HepG2 (cell line): ENCODE measurements around the gene HES2. TPM values are rescaled to one million over a fixed set of nuclear protein-coding genes. Genes with fewer than 3 reads are reported as not detected.

ENCODE experiments used
- ARID3A ChIP-seq: IDR thresholded peaks from 2 replicates; pipeline ENCODE4 v1.6.1; 2012; ENCODE audit warnings: low read depth, low read length, improper control_type of control experiment
- CEBPG ChIP-seq: IDR thresholded peaks from 2 replicates; pipeline ENCODE4 v1.6.1; 2016
- EHMT2 ChIP-seq: fragments of 200-600 bp; sonication (generic); IDR thresholded peaks from 2 replicates; pipeline ENCODE4 v1.7.0; 2017; ENCODE audit warnings: antibody characterized with exemption, low read depth, low read length, borderline replicate concordance
- FOXM1 ChIP-seq: sonication (generic); formaldehyde crosslinking; IDR thresholded peaks from 2 replicates; pipeline ENCODE4 v1.5.0; 2020; ENCODE audit warnings: missing genetic modification reagents
- KDM6A ChIP-seq: IDR thresholded peaks from 2 replicates; pipeline ENCODE4 v1.6.1; 2016; ENCODE audit warnings: low read depth
- MAFF ChIP-seq: IDR thresholded peaks from 2 replicates; pipeline ENCODE4 v1.6.1; 2011; ENCODE audit warnings: low read depth, low read length, improper control_type of control experiment
- MYPOP ChIP-seq: sonication (generic); formaldehyde crosslinking; IDR thresholded peaks from 2 replicates; pipeline ENCODE4 v1.8.1; 2023; ENCODE audit warnings: mild to moderate bottlenecking, moderate library complexity, missing genetic modification reagents
- PAX8 ChIP-seq: sonication (generic); formaldehyde crosslinking; IDR thresholded peaks from 2 replicates; pipeline ENCODE4 v1.8.0; 2022; ENCODE audit warnings: mild to moderate bottlenecking, missing genetic modification reagents, borderline replicate concordance
- PCBP2 ChIP-seq: fragments of 200-400 bp; formaldehyde crosslinking; optimal IDR thresholded peaks from 2 replicates; pipeline ENCODE3; 2018; ENCODE audit warnings: low read length, low read depth; ENCODE audit not compliant: poor library complexity, severe bottlenecking
- RCOR2 ChIP-seq: IDR thresholded peaks from 2 replicates; pipeline ENCODE4 v1.6.1; 2016; ENCODE audit warnings: missing biosample characterization, missing genetic modification reagents
- TGIF2 ChIP-seq: IDR thresholded peaks from 2 replicates; pipeline ENCODE4 v1.6.1; 2016; ENCODE audit warnings: control low read depth, missing compliant biosample characterization
- XRCC5 ChIP-seq: fragments of 200-400 bp; formaldehyde crosslinking; optimal IDR thresholded peaks from 2 replicates; pipeline ENCODE3; 2017; ENCODE audit warnings: mild to moderate bottlenecking, low read length
- ZGPAT ChIP-seq: IDR thresholded peaks from 2 replicates; pipeline ENCODE4 v1.6.1; 2016; ENCODE audit warnings: mild to moderate bottlenecking
- ZHX2 ChIP-seq, 2 experiments: sonication (generic) in 1 of 2; formaldehyde crosslinking in 1 of 2; IDR thresholded peaks; 2 replicates each; pipeline versions ENCODE4 v1.6.1 to v1.9.0; 2014 to 2022; ENCODE audit warnings: antibody characterized with exemption in 1 of 2, borderline replicate concordance in 1 of 2, inconsistent platforms in 1 of 2, low read depth in 1 of 2, missing genetic modification reagents in 1 of 2
- ZNF275 ChIP-seq: sonication (generic); formaldehyde crosslinking; IDR thresholded peaks from 2 replicates; pipeline ENCODE4 v1.8.0; 2022; ENCODE audit warnings: missing genetic modification reagents, mild to moderate bottlenecking, inconsistent platforms, borderline replicate concordance
- ZNF431 ChIP-seq: sonication (generic); formaldehyde crosslinking; IDR thresholded peaks from 2 replicates; pipeline ENCODE4 v1.9.0; 2022; ENCODE audit warnings: missing genetic modification reagents, low read depth, mild to moderate bottlenecking, borderline replicate concordance
- ZNF839 ChIP-seq: sonication (generic); formaldehyde crosslinking; IDR thresholded peaks from 2 replicates; pipeline ENCODE4 v1.4.0; 2020; ENCODE audit warnings: missing genetic modification reagents, mild to moderate bottlenecking, borderline replicate concordance
- polyA plus RNA-seq, 8 experiments: library from polyadenylated mRNA; depleted of rRNA in 3 of 8; stranded (reverse) in 7 of 8; unstranded in 1 of 8; fragments of >200 nt; fragmentation: Illumina TruSeq in 4 of 8; extraction: Trizol in 4 of 8; gene quantifications; 2 replicates each; pipeline versions ENCODE4 v1.2.1 to v1.2.3, GENCODE V29; 2011 to 2016; ENCODE audit warnings: low read depth in 4 of 8, missing spikeins in 1 of 8, mixed read lengths in 1 of 8; ENCODE audit not compliant: insufficient read depth in 1 of 8
- total RNA-seq, 5 experiments: library from RNA; depleted of rRNA; stranded (reverse); fragments of >200 nt; fragmentation: Illumina TruSeq; extraction: Trizol; gene quantifications; 2 replicates each; pipeline ENCODE4 v1.2.3, GENCODE V29; 2016; ENCODE audit warnings: low read depth in 1 of 5

HES2 gene
- total and polyA plus RNA-seq, 2 of the 13 experiments (the other 11 are each of a cell fraction or from before 2014, with no cell fraction given), result 0.11 to 0.17 TPM

- TF ChIP-seq ZHX2 (IDR thresholded peaks at IDR 0.05; ENCODE audit: low read depth), result no peak
- TF ChIP-seq ZHX2 (CRISPR knock-in tag; IDR thresholded peaks at IDR 0.05; ENCODE audit: borderline replicate concordance), result no peak
- no peak for TF ChIP-seq ZNF275 (CRISPR knock-in tag)
- no peak for TF ChIP-seq FOXM1 (CRISPR knock-in tag)
- no peak for TF ChIP-seq MAFF
- TF ChIP-seq ZGPAT (CRISPR knock-in tag), result 0 out of 2 replicates have a peak, but pooled peaks have one; percentile 16
- no peak for TF ChIP-seq TGIF2 (CRISPR knock-in tag)
- TF ChIP-seq ZNF431 (CRISPR knock-in tag), result no peak
- TF ChIP-seq ARID3A, result 0 out of 2 replicates have a peak, but pooled peaks have one; percentile 26
- TF ChIP-seq PAX8, result no peak
- TF ChIP-seq ZNF839 (CRISPR knock-in tag), result no peak
- TF ChIP-seq MYPOP (CRISPR knock-in tag), result no peak
- no peak for TF ChIP-seq PCBP2
- no peak for TF ChIP-seq EHMT2
- peak; percentile 50; the same call in 1 of the 2 replicates for TF ChIP-seq CEBPG
- no peak for TF ChIP-seq KDM6A (CRISPR knock-in tag)
- TF ChIP-seq XRCC5, result no peak
- TF ChIP-seq RCOR2 (CRISPR knock-in tag), result 0 out of 2 replicates have a peak, but pooled peaks have one; percentile 25
Measured at GRCh38 chr1:6412896-6413295, 6.8 kb downstream of the HES2 start (continued).
